HG03060 (cell line): Measurements from ENCODE around the gene CREB5.
"Not testable (repeated sequence)": the region's sequence is repeated elsewhere in the genome, so short reads cannot be mapped to it uniquely, and the experiment has no call there.

Experiments used
- ATAC-seq: cut with Tn5 transposase; IDR thresholded peaks from one replicate; pipeline ENCODE4 v1.9.1; 2021; ENCODE audit warnings: low read depth, moderate number of reproducible peaks; ENCODE audit not compliant: unreplicated experiment

The CREB5 gene

GRCh38 chr7:28755255-28755654 is 342.9 kb downstream of the CREB5 start:
- ATAC-seq = no peak

DNA sequence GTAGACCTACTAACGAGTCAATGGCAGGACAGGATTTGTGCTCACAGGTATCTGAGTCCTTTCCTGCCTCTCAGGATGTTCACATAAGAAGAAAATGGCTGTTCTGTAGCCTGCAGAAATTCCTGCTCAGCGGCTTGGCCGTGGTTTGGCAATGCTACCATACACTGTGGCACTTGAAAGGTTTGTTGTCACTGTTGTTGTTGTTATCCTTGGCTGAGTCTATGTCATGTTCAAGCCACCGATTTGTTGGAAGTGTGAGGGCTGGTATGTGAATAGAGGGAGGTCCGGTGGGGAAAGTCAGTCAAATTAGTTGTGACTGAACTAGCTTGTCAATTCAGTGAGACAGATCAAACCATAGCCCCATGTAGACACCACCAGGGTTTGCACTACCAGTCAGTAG is 345.9 kb downstream of the CREB5 start:
- ATAC-seq = no peak

DNA sequence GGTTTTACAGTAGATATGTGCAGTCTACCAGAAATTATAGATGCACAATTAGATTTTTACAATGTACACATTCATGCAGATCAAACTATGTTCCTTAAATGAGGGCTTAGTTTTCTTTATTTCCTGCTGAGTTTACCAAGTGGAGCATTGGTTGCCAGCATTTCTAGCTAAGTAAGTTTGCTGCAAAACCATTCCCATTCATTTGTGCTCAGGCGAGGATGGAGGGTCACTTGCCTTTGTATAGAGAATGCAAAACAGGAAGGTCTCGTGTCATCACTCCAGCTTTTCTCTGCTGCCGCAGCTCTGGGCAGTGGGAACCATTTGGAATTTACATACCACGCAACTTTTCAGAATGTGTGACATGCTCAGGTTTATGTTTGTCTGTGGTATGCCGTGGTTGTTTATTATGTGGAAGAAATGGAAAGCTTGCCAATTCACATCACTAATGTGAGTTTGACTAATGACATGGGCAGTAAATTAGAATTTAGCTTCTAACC is 347.2 kb downstream of the CREB5 start:
- ATAC-seq = no peak

DNA sequence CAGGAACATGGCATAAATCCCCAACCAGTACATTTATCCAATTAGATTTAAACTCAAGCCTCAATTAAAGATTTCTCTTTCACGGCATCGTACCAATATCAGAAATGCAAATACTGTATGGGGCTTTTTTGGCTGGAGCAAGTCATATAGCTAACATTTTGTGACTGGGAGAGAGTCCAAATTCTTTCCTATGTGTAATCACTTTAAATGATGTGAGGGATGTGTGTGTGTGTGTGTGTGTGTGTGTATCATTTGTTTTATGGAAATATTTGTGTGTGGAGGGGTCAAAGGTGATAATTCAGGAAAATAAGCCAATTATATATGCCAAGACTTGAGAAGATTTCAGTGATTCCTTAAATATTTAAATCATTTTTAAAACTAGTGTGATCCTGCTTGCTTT is 349.2 kb downstream of the CREB5 start:
- no peak for ATAC-seq

DNA sequence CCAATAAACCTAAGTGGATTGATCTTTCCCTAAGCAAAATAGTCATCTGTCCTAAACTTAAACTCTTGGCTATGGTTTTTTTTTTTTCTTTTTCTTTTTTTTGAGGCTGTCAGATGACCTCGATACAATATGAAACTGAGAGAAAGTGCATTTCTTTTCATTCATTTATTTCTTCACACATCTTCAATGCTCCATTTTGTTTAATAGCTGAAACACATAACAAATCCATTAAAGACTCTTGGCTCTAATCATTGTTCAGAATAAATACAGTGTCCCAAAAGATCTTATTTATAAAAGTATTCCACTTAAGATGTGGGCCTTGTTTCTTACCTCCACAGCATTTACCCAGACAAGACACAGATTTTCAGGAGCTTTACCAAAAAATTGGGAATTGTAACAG is 350.3 kb downstream of the CREB5 start:
- no peak for ATAC-seq

GRCh38 chr7:28766359-28766758 is 354.0 kb downstream of the CREB5 start:
- ATAC-seq = no peak

DNA sequence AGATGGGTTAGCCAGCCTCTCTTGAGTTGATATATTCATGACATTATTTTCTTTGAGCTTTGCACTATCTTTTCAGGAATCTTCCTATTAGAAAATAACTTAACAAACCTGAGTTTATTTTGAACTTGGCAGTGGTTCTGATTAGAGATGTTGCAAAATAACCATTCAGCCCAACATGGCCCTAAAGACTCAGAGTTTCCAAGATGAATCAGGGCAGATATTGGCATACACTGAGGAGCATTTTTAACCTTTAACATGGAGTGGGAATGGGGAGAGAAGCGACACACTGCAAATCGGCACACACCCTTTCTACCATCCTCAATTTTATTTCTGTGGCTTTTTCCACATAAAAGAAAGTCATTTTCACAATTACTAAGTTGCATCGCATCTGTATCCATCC is 355.0 kb downstream of the CREB5 start:
- ATAC-seq = no peak

- ATAC-seq = no peak
Measured at GRCh38 chr7:28768577-28769147, 356.3 kb downstream of the CREB5 start.

DNA sequence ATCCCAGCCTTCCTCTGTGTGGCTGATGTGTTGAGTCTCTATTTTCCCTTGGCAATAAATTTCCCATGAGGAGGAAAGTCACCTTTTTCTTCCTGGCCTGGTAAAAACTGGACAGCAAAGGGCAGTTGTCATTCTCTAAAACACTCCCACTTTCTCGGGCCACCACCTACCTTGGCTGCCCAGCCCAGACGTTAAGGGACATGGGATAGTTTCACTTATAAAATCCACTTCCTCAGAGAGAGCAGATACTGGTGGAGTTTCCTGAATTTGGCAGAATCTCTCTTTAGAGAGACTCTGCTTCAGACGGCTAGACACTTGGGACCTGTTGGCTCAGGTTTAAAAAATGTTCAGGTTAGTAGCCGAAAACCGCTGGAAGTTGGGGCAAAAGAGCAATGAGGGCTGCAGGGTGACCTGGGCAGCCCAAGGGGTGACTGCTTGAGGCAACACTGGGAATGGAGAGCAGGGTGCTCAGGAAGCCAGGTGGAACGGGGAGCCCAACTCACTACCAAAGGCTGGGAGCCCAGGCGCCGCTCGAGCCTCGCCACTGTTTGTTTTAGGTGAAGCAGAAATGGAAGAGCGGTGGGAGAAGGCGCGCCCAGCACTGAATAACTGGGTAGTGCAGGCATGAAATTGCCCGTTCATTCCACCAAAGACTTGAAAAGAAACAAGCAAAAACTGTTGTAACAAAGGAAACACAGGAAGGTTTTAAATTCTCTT is 359.7 kb downstream of the CREB5 start:
- no peak for ATAC-seq

- no peak for ATAC-seq
Measured at GRCh38 chr7:28773423-28774145, 361.3 kb downstream of the CREB5 start.

- no peak for ATAC-seq
Measured at GRCh38 chr7:28774261-28774988, 362.1 kb downstream of the CREB5 start.

GRCh38 chr7:28776463-28777157 is 364.3 kb downstream of the CREB5 start:
- no peak for ATAC-seq

DNA sequence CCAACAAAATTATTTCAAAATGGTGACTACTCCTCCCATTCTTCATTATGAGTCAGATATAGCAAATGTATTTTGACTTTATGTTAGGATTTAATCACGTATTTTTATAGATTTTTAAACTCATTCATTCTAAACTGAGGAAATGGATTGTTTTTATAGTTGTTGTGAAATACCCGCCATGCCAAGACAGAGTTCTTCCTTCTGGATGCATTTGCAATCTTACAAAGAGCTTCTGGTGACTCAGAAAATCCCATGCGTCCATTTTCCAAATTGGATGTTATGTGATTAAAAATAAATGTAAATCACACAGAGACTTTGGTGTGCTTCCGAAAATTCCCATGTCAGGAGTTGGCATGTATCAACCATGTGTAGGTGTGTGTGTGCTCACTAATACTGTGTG is 366.5 kb downstream of the CREB5 start:
- no peak for ATAC-seq

DNA sequence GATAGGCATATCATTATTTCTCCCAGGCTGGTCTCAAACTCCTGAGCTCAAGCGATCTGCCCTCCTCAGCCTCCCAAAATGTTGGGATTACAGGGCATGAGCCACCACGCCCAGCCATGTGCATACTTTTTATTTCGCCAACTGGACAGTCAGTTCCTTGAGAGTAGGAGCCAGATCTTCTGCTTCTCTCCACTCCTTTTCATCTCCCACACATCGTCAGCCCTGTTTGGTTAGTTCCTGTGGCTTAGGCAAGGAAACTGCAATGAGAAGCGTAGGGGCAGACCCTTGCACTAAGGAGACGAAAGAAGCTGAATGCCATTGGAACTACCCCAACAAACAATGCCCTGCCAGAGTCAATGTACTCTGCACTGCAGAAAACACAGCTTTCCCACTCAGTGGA is 367.6 kb downstream of the CREB5 start:
- ATAC-seq = no peak

- ATAC-seq = no peak
Measured at GRCh38 chr7:28782362-28782761, 370.0 kb downstream of the CREB5 start.

GRCh38 chr7:28784171-28784902 is 372.0 kb downstream of the CREB5 start:
- no peak for ATAC-seq

DNA sequence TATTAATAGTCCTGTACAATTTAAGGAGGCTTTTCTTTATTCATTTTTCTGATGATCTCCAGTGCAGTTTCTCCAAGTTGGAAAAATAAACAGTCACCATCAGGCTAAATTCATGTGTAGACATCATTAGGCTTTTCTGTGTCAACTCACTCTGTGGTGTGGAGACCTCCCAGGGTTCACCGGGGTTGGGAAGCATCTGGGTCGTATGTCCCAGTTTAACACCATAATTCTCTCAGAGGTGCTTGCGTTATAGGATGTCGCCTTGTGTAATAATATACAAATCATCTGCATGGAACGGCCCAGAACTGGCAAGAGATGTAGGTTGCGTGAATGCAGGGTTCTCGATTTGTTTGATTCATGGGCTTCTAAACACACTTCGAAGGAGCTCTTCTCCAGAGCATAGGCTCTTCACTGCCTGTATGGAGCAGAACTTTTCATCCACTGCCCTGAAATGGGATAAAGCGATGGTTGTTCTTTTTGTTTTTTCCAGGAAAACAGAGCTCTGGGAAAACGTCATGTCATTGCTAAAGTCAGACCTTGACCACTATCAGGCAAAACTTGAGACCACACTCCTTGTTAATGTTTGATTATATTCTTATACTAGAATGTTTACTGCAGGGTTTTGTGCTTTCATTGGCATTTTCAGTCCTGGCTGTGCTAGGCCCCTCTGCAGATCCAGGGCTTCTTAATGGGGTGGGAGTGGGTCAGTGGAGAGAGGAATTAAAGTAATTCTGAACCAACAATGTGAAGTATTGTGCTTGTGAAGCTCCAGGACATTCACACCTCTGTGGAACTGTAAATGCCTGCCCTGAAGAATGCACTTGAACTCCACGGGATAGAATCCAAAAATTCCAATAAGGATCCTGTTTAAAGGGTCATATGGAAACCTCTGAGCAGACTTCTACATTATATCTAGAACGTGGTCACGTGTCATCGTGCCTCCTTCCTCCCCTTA is 373.0 kb downstream of the CREB5 start:
- no peak for ATAC-seq

GRCh38 chr7:28786156-28786555 is 373.8 kb downstream of the CREB5 start:
- ATAC-seq = not testable (repeated sequence)

DNA sequence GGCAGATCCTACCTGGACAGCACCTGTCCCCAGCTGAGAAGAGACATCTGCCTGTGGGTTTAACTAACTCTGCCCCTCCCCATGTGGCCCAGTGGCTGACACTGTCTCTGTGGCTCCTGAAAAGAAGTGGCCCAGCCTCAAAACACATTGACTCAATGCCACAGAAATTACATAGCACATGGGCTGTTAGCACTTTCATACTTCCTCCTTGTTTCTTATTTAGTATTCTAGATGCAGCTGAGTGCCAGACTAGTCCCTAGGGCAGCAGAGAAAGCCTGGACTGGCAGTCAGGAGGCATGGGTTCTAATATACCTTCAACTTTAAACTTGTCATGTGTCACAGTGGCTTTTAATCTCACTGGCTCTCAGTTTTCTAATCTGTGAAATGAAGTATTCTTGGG is 374.8 kb downstream of the CREB5 start:
- no peak for ATAC-seq
